NCI-H774 (cell line): Measurements from ENCODE around the gene TRAF3IP1.
"Not testable (repeated sequence)": the region's sequence is repeated elsewhere in the genome, so short reads cannot be mapped to it uniquely, and the experiment has no call there.

Experiments
- DNase-seq: peaks from one replicate; lab custom pipeline; 2025; lab: John Stamatoyannopoulos, UW

TRAF3IP1 gene

GRCh38 chr2:238288650-238289573, 31.4 kb upstream of the TRAF3IP1 start:
- DNase-seq, result peak; percentile 97

- DNase-seq, result no peak
Measured at GRCh38 chr2:238289574-238289973, 30.7 kb upstream of the TRAF3IP1 start.

- peak; percentile 85 for DNase-seq
Measured at GRCh38 chr2:238290091-238290509, 30.2 kb upstream of the TRAF3IP1 start.

GRCh38 chr2:238290715-238291549, 29.4 kb upstream of the TRAF3IP1 start:
- DNase-seq, result no peak

- DNase-seq, result no peak
Measured at GRCh38 chr2:238291550-238292281, 28.6 kb upstream of the TRAF3IP1 start.

- no peak for DNase-seq
Measured at GRCh38 chr2:238294046-238294392, 26.3 kb upstream of the TRAF3IP1 start.

GRCh38 chr2:238294393-238295143, 25.8 kb upstream of the TRAF3IP1 start:
- DNase-seq, result no peak

- DNase-seq, result no peak
Measured at GRCh38 chr2:238295144-238296112, 24.9 kb upstream of the TRAF3IP1 start.

- no peak for DNase-seq
Measured at GRCh38 chr2:238296638-238297457, 23.5 kb upstream of the TRAF3IP1 start.

GRCh38 chr2:238299803-238300202, 20.5 kb upstream of the TRAF3IP1 start:
- DNase-seq, result no peak

- no peak for DNase-seq
Measured at GRCh38 chr2:238302087-238302486, 18.2 kb upstream of the TRAF3IP1 start.

GRCh38 chr2:238302751-238303150, 17.6 kb upstream of the TRAF3IP1 start:
- DNase-seq, result no peak

GRCh38 chr2:238304116-238304515, 16.2 kb upstream of the TRAF3IP1 start:
- no peak for DNase-seq

- DNase-seq, result no peak
Measured at GRCh38 chr2:238305092-238305862, 15.0 kb upstream of the TRAF3IP1 start.

GRCh38 chr2:238305965-238306671, 14.2 kb upstream of the TRAF3IP1 start:
- DNase-seq, result no peak

GRCh38 chr2:238306672-238306998, 13.7 kb upstream of the TRAF3IP1 start:
- DNase-seq, result no peak

GRCh38 chr2:238308177-238308576, 12.1 kb upstream of the TRAF3IP1 start:
- DNase-seq, result no peak

- not testable (repeated sequence) for DNase-seq
Measured at GRCh38 chr2:238310721-238311120, 9.6 kb upstream of the TRAF3IP1 start.
